Suprapubic skin (tissue), 4 donors: ENCODE results near the gene CSF1. TPM values are rescaled to one million over a fixed set of nuclear protein-coding genes. Genes with fewer than 3 reads are reported as not detected.

ENCODE experiments used
- DNase-seq, 2 donors: peaks; one replicate each; pipeline ENCODE4 v3.0.0-alpha.2; 2019; ENCODE audit warnings: low spot score in 2 of 2
- H3K27ac ChIP-seq: fragments of 200-600 bp; sonication (generic); one replicate; pipeline ENCODE4 v1.5.1; 2019
- H3K27me3 ChIP-seq: fragments of 200-600 bp; sonication (generic); one replicate; pipeline ENCODE4 v1.5.1; 2019
- H3K36me3 ChIP-seq: fragments of 200-600 bp; sonication (generic); one replicate; pipeline ENCODE4 v1.5.1; 2019
- H3K4me1 ChIP-seq: fragments of 200-600 bp; sonication (generic); one replicate; pipeline ENCODE4 v1.5.1; 2019
- H3K4me3 ChIP-seq: fragments of 200-600 bp; sonication (generic); one replicate; pipeline ENCODE4 v1.5.1; 2019; ENCODE audit warnings: mild to moderate bottlenecking
- H3K9me3 ChIP-seq: fragments of 200-600 bp; sonication (generic); one replicate; pipeline ENCODE4 v1.5.1; 2019
- EP300 ChIP-seq: sonication (generic); formaldehyde crosslinking; IDR thresholded peaks from one replicate; pipeline ENCODE4 v1.6.1; 2017; ENCODE audit warnings: antibody characterized with exemption
- POLR2A ChIP-seq, 2 donors: fragments of 450-650 bp; IDR thresholded peaks; one replicate each; pipeline ENCODE4 v1.6.1; 2017; ENCODE audit warnings: antibody characterized with exemption in 2 of 2, mild to moderate bottlenecking in 2 of 2, moderate library complexity in 2 of 2
- POLR2AphosphoS5 ChIP-seq, 3 donors: sonication (generic); formaldehyde crosslinking; IDR thresholded peaks; one replicate each; pipeline ENCODE4 v1.6.1; 2017; ENCODE audit warnings: antibody characterized with exemption in 3 of 3
- WGBS: methylation state at CpG from one replicate; pipeline ENCODE4 v1.1.5; 2018; 5-methylcytosine and 5-hydroxymethylcytosine counted together
- total RNA-seq, 4 donors: library from RNA; depleted of rRNA; stranded (reverse); fragments of >200 nt; gene quantifications; one replicate each; pipeline ENCODE4 v1.1.0, GENCODE V29; 2016
- TF ChIP-seq, protein P1 (sequence below), 2 donors: fragments of 200-600 bp in 1 of 2; fragments of 450-650 bp in 1 of 2; sonication (generic) in 1 of 2; IDR thresholded peaks; one replicate each; pipeline ENCODE4 v1.5.1; 2016 to 2019; ENCODE audit warnings: antibody characterized with exemption in 2 of 2, mild to moderate bottlenecking in 1 of 2, moderate library complexity in 1 of 2

Gene CSF1
- total RNA-seq, 4 donors from 2014 or later = 12.6 to 39.1 (median 17.5) TPM

DNA sequence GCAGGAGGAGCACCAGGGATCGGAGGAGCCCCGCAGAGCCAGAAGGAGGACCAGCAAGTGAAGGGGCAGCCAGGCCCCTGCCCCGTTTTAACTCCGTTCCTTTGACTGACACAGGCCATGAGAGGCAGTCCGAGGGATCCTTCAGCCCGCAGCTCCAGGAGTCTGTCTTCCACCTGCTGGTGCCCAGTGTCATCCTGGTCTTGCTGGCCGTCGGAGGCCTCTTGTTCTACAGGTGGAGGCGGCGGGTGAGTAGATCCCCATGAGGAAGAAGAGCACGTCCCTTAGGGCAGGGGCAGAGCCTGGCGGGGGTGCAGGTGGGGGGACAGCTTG, 13.3 kb downstream of the CSF1 start:
- H3K9me3 ChIP-seq = no peaks in the 10 kb centered on the region
- peak in 1 of 2 donors; percentile 60 for DNase-seq
- H3K27me3 ChIP-seq = no peaks in the 10 kb centered on the region
- H3K36me3 ChIP-seq = peaks cover 78% of the 10 kb centered on the region
- H3K27ac ChIP-seq = peak overlapping the region; percentile 10
- WGBS = 70% methylated on average over 12 of the region's 12 CpGs
- no peak overlapping the region for H3K4me3 ChIP-seq
- TF ChIP-seq, protein P1, sequence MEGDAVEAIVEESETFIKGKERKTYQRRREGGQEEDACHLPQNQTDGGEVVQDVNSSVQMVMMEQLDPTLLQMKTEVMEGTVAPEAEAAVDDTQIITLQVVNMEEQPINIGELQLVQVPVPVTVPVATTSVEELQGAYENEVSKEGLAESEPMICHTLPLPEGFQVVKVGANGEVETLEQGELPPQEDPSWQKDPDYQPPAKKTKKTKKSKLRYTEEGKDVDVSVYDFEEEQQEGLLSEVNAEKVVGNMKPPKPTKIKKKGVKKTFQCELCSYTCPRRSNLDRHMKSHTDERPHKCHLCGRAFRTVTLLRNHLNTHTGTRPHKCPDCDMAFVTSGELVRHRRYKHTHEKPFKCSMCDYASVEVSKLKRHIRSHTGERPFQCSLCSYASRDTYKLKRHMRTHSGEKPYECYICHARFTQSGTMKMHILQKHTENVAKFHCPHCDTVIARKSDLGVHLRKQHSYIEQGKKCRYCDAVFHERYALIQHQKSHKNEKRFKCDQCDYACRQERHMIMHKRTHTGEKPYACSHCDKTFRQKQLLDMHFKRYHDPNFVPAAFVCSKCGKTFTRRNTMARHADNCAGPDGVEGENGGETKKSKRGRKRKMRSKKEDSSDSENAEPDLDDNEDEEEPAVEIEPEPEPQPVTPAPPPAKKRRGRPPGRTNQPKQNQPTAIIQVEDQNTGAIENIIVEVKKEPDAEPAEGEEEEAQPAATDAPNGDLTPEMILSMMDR (IDR thresholded peaks at IDR 0.05) = no peak
- TF ChIP-seq EP300 (no peak), POLR2A (IDR thresholded peaks at IDR 0.05) (no peak), POLR2AphosphoS5 (IDR thresholded peaks at IDR 0.05) (no peak)
- H3K4me1 ChIP-seq = peaks cover 48% of the 10 kb centered on the region

DNA sequence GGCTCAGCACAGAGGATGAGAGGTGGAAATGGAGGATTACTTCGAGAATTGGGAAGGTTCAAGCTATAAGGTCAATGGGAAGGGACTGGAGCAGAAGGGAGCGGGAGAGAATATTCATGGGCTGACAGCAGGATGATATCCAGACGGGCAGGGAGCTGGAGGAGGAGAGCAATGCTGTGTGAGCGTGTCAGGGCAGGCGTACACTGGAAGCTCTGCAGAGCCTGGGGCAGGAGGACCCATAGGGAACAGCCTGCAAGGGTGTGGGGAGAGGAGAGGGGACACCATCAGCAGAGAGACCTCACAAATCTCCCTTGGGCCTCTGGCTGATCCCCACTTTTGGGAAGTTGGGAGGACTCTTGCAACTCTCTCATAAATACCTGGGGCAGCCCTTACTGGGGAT, 13.7 kb downstream of the CSF1 start:
- DNase-seq = peak in 1 of 2 donors; percentile 39
- 59% methylated on average over 5 of the region's 5 CpGs for WGBS
- no peaks in the 10 kb centered on the region for H3K9me3 ChIP-seq
- TF ChIP-seq EP300 = no peak
- no peak for TF ChIP-seq POLR2AphosphoS5 (IDR thresholded peaks at IDR 0.05)
- TF ChIP-seq, protein P1 (IDR thresholded peaks at IDR 0.05) = no peak
- no peak for TF ChIP-seq POLR2A (IDR thresholded peaks at IDR 0.05)
- H3K36me3 ChIP-seq = peaks cover 78% of the 10 kb centered on the region
- H3K4me1 ChIP-seq = peaks cover 52% of the 10 kb centered on the region
- H3K4me3 ChIP-seq = no peak overlapping the region
- no peaks in the 10 kb centered on the region for H3K27me3 ChIP-seq
- no peak overlapping the region for H3K27ac ChIP-seq

DNA sequence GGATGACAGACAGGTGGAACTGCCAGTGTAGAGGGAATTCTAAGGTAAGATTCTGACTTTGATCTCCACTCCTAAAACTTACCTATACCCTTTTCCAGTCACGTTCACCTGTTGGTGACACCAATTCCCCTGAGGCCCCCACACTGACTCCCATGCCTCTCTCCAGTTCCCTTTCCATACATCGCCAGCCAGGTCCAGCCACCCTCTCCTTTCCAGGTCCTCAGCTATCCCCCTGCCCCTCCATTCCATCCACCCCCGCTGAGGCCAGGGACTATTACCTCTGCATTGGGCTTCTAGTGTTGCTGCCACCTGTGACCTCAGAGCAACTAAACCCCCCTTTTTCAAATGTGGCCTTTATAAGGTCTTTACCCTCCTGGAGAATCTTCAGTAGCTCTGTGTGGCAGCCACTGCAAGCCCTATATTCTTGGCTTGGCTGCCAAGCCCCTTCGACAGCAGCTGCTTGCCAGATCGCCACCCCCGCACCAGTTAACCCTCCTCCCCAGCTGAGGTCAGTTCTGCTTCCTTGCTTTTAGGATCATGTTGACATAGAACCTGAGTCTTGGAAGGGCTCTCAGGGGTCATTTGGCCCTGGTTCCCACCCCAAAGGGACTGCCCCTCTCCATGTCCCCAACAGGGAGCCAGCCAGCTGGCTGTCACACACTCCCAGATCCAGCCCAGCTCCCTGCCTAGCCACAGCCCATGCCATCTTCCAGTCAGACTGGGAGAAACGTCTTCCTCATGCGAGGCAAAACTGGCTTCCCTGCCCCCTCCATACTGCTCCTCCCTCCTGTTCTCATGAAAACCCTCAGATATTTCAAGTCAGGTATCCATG, 14.7 kb downstream of the CSF1 start:
- Histone ChIP-seq H3K36me3 (peaks cover 72% of the 10 kb centered on the region), H3K27ac (no peak overlapping the region), H3K4me3 (no peak overlapping the region), H3K27me3 (no peaks in the 10 kb centered on the region), H3K4me1 (peaks cover 63% of the 10 kb centered on the region), H3K9me3 (no peaks in the 10 kb centered on the region)
- TF ChIP-seq, protein P1 (IDR thresholded peaks at IDR 0.05) = no peak
- TF ChIP-seq POLR2AphosphoS5 (IDR thresholded peaks at IDR 0.05) = no peak
- no peak for TF ChIP-seq EP300
- no peak for TF ChIP-seq POLR2A (IDR thresholded peaks at IDR 0.05)
- 80% methylated on average over 8 of the region's 8 CpGs for WGBS
- DNase-seq = peak in 1 of 2 donors; percentile 56

DNA sequence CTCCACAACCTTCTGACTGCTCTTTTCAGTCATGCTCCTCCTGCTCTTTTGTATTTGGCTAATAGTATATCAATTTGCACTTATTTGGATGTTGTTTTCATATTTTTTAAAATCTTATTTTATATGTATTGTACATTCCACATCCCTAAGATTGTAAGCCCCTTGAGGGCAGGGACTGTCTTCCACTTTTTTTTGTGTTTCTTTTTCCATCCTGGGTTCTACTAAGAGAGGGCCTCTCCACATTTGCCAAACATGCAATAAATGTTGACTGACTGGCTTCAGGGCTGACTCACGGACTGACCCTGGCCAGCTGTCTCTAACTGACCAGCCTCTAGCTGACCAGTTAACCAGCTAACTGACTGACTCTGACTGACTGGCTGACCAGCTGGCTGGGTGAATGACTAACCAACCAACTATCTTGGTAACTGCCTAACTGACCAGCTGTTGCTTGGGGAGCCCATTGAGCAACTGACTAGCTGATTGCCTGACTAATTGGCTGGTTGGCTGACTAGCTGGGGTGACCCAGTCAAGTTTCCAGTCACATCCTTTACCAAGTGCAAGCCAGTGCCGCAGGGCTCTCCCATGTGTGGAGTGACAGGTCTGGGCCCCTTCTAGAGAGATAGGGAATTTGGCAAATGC, 16.1 kb downstream of the CSF1 start:
- WGBS = 85% methylated on average over 2 of the region's 2 CpGs
- H3K4me1 ChIP-seq = peaks cover 75% of the 10 kb centered on the region
- DNase-seq = peak in 1 of 2 donors; percentile 56

More for the DNA sequence above, 16.1 kb downstream of the CSF1 start:
- H3K4me3 ChIP-seq = no peak overlapping the region
- no peaks in the 10 kb centered on the region for H3K9me3 ChIP-seq
- peak overlapping the region; percentile 84 for H3K27ac ChIP-seq
- H3K27me3 ChIP-seq = no peaks in the 10 kb centered on the region
- no peak for TF ChIP-seq EP300
- TF ChIP-seq POLR2AphosphoS5 (IDR thresholded peaks at IDR 0.05) = no peak
- TF ChIP-seq POLR2A (IDR thresholded peaks at IDR 0.05) = no peak
- TF ChIP-seq, protein P1 (IDR thresholded peaks at IDR 0.05) = no peak
- H3K36me3 ChIP-seq = peaks cover 58% of the 10 kb centered on the region
